PFSK-1 (cell line): ENCODE measurements around the gene DCAF11.

Source experiments
- FOXP2 ChIP-seq: optimal IDR thresholded peaks from 2 replicates; pipeline ENCODE3; 2011; ENCODE audit warnings: borderline replicate concordance, control low read depth, inconsistent platforms; ENCODE audit not compliant: insufficient read depth; ENCODE audit errors: extremely low read length, extremely low read depth
- POLR2AphosphoS5 ChIP-seq: IDR thresholded peaks from 2 replicates; pipeline ENCODE4 v1.6.1; 2012; ENCODE audit warnings: low read depth, mild to moderate bottlenecking, control low read depth, low read length, moderate library complexity
- SIN3A ChIP-seq: IDR thresholded peaks from 2 replicates; pipeline ENCODE4 v1.6.1; 2012; ENCODE audit warnings: mild to moderate bottlenecking, low read length, moderate library complexity, borderline replicate concordance; ENCODE audit not compliant: insufficient read depth
- TAF1 ChIP-seq: IDR thresholded peaks from 2 replicates; pipeline ENCODE4 v1.6.1; 2012; ENCODE audit warnings: low read length, control low read depth, borderline replicate concordance; ENCODE audit not compliant: insufficient read depth
- TF ChIP-seq, protein P1 (sequence below), 2 experiments: IDR thresholded peaks; 2 replicates each; pipeline versions ENCODE4 v1.6.1 to v1.8.0; 2011 to 2012; ENCODE audit warnings: low read depth in 2 of 2, low read length in 2 of 2, control low read depth in 1 of 2, inconsistent platforms in 1 of 2, mild to moderate bottlenecking in 1 of 2, moderate library complexity in 1 of 2; ENCODE audit not compliant: insufficient read depth in 1 of 2

The DCAF11 gene

DNA sequence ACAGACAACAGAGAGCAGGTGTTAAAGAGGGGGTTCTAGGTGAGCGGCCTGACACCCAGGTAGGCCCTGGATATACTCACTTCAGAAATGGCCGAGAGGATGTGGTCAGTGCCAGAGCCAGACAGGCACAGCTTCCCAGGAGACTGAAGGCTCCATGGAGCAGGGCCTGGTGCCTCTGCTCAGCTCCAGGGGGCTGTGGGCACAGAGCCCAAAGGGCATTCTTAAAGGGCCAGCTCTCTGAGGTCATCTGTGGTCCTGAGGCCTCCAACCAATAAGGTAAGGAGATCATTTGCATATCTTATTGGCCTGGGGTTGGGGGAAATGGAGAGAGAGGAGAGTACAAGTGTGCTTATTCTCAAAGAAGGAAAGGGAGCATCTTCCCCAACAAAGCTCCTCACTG lies 30.1 kb upstream of the DCAF11 start:
- no peak for TF ChIP-seq POLR2AphosphoS5
- TF ChIP-seq, protein P1, sequence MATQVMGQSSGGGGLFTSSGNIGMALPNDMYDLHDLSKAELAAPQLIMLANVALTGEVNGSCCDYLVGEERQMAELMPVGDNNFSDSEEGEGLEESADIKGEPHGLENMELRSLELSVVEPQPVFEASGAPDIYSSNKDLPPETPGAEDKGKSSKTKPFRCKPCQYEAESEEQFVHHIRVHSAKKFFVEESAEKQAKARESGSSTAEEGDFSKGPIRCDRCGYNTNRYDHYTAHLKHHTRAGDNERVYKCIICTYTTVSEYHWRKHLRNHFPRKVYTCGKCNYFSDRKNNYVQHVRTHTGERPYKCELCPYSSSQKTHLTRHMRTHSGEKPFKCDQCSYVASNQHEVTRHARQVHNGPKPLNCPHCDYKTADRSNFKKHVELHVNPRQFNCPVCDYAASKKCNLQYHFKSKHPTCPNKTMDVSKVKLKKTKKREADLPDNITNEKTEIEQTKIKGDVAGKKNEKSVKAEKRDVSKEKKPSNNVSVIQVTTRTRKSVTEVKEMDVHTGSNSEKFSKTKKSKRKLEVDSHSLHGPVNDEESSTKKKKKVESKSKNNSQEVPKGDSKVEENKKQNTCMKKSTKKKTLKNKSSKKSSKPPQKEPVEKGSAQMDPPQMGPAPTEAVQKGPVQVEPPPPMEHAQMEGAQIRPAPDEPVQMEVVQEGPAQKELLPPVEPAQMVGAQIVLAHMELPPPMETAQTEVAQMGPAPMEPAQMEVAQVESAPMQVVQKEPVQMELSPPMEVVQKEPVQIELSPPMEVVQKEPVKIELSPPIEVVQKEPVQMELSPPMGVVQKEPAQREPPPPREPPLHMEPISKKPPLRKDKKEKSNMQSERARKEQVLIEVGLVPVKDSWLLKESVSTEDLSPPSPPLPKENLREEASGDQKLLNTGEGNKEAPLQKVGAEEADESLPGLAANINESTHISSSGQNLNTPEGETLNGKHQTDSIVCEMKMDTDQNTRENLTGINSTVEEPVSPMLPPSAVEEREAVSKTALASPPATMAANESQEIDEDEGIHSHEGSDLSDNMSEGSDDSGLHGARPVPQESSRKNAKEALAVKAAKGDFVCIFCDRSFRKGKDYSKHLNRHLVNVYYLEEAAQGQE (IDR thresholded peaks at IDR 0.05; ENCODE audit: insufficient read depth in 1 of 2, low read depth in 2 of 2, low read length in 2 of 2), result no peak
- no peak for TF ChIP-seq FOXP2
- no peak for TF ChIP-seq SIN3A
- no peak for TF ChIP-seq TAF1

GRCh38 chr14:24085215-24085614 lies 29.4 kb upstream of the DCAF11 start:
- no peak for TF ChIP-seq SIN3A
- TF ChIP-seq, protein P1 (IDR thresholded peaks at IDR 0.05; ENCODE audit: insufficient read depth in 1 of 2, low read depth in 2 of 2, low read length in 2 of 2), result no peak
- TF ChIP-seq FOXP2, result no peak
- TF ChIP-seq TAF1, result no peak
- TF ChIP-seq POLR2AphosphoS5, result no peak

DNA sequence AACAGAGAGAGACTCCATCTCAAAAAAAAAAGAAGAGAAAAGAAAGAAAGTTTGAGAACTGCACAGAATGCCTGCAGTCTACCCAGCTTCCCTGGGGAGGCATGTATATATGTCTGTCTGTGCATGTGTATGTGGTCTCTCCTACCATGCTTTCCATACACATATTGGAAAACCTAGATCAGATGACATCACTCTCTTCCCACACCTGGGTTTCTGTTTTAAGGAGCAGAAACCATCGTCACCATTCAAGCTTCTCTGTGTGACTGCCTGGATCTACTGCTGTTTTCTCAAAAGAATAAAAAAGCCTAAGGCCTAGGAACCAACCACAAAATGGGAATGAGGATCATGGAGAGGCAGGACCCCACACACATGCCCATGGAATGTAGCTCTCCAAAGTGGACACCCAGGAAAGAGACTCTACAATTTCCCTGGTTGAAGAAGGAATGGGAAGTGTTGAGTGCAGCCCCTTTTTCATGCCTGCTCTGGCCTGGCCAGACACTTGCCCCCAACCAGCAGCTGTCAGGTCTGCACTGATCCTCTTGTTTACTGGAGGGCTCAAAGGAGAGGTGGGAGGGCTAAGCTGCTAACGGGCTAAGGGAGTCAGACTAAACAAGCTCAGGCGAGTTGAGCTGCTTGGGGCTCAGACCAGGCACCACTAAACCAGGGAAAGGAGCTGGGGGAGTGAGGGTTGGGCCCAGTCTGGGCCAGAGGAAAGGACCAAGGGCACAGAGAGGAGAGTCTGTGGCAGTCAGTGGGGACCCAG lies 28.2 kb upstream of the DCAF11 start:
- no peak for TF ChIP-seq SIN3A
- TF ChIP-seq TAF1, result no peak
- TF ChIP-seq POLR2AphosphoS5, result no peak
- TF ChIP-seq FOXP2, result no peak
- TF ChIP-seq, protein P1 (IDR thresholded peaks at IDR 0.05; ENCODE audit: insufficient read depth in 1 of 2, low read depth in 2 of 2, low read length in 2 of 2), result no peak

DNA sequence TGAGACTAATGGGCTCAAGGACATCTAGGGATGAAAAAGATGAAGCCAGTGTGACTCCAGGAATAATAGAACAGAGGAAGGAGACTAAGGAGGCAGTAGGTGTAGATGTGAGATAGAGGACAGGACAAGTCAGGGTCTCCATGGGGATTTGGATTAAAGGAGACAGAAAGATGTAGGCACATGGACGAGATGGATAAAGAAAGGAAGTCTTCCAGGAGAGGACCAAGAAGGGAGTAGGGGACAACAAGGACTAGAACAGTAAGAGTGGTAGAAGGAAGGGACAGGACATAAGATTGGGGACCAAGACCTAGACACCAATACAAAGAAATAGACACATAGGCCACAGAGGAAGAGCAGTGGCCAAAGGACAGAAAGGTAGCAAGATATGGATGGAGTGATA lies 27.6 kb upstream of the DCAF11 start:
- no peak for TF ChIP-seq TAF1

DNA sequence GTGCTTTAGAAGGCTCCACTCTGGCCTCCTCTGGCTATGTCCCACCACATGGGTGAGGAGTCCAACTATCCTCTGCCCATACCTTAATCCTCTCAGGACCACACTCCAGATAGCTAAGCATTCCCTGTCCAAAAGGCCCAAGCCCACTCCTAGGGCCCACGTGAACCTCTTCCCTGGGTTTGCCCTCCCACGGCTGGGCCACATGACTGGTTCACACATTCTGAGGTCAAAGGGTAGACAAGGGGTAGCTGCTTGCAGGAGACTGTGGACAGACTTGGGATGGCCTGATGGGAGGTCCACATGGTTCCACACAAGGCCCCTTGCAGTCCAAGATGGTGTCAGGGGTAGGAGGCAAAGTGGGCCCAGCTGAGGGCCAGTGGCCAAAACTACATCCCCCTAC lies 26.5 kb upstream of the DCAF11 start:
- TF ChIP-seq FOXP2 (no peak), POLR2AphosphoS5 (no peak), SIN3A (no peak), TAF1 (no peak)
- TF ChIP-seq, protein P1 (IDR thresholded peaks at IDR 0.05; ENCODE audit: insufficient read depth in 1 of 2, low read depth in 2 of 2, low read length in 2 of 2), result no peak
